HEK293 (cell line): ENCODE measurements around the gene BATF2.
A peak's percentile ranks its signal among the peaks of the same experiment; 100 is the strongest.

Source experiments
- AEBP2 ChIP-seq: fragments of 450-650 bp; formaldehyde crosslinking; IDR thresholded peaks from 2 replicates; pipeline ENCODE4 v1.5.1; 2016; ENCODE audit warnings: missing biosample characterization, missing genetic modification characterization, borderline replicate concordance
- BCL6B ChIP-seq: fragments of 450-650 bp; formaldehyde crosslinking; IDR thresholded peaks from 2 replicates; pipeline ENCODE4 v1.5.1; 2017; ENCODE audit warnings: missing biosample characterization, missing genetic modification characterization
- SCRT2 ChIP-seq: fragments of 450-650 bp; formaldehyde crosslinking; IDR thresholded peaks from 2 replicates; pipeline ENCODE4 v1.5.1; 2016; ENCODE audit warnings: missing biosample characterization, missing genetic modification characterization
- TRIM28 ChIP-seq: IDR thresholded peaks from 2 replicates; pipeline ENCODE4 v1.6.1; 2011; ENCODE audit warnings: low read length, control low read depth, borderline replicate concordance
- ZFP3 ChIP-seq: fragments of 450-650 bp; formaldehyde crosslinking; IDR thresholded peaks from 2 replicates; pipeline ENCODE4 v1.5.1; 2016; ENCODE audit warnings: low read depth, missing biosample characterization, missing genetic modification characterization
- ZFP37 ChIP-seq: fragments of 450-650 bp; formaldehyde crosslinking; IDR thresholded peaks from 2 replicates; pipeline ENCODE4 v1.5.1; 2016; ENCODE audit warnings: missing biosample characterization, missing genetic modification characterization
- ZNF138 ChIP-seq: fragments of 450-650 bp; formaldehyde crosslinking; IDR thresholded peaks from 2 replicates; pipeline ENCODE4 v1.5.1; 2016; ENCODE audit warnings: missing biosample characterization, missing genetic modification characterization, borderline replicate concordance
- ZNF146 ChIP-seq: fragments of 450-650 bp; formaldehyde crosslinking; IDR thresholded peaks from 2 replicates; pipeline ENCODE4 v1.5.1; 2016; ENCODE audit warnings: missing biosample characterization, missing genetic modification characterization
- ZNF157 ChIP-seq: fragments of 450-650 bp; formaldehyde crosslinking; IDR thresholded peaks from 2 replicates; pipeline ENCODE4 v1.5.1; 2016; ENCODE audit warnings: missing biosample characterization, missing genetic modification characterization
- ZNF16 ChIP-seq: fragments of 450-650 bp; formaldehyde crosslinking; IDR thresholded peaks from 2 replicates; pipeline ENCODE4 v1.5.1; 2016; ENCODE audit warnings: low read depth, missing biosample characterization, missing genetic modification characterization
- ZNF239 ChIP-seq: fragments of 450-650 bp; formaldehyde crosslinking; IDR thresholded peaks from 2 replicates; pipeline ENCODE4 v1.5.1; 2016; ENCODE audit warnings: missing biosample characterization, missing genetic modification characterization
- ZNF266 ChIP-seq: fragments of 450-650 bp; formaldehyde crosslinking; IDR thresholded peaks from 2 replicates; pipeline ENCODE4 v1.5.1; 2016; ENCODE audit warnings: missing biosample characterization, missing genetic modification characterization, low read depth
- ZNF302 ChIP-seq: fragments of 450-650 bp; formaldehyde crosslinking; IDR thresholded peaks from 2 replicates; pipeline ENCODE4 v1.5.1; 2016; ENCODE audit warnings: missing biosample characterization, missing genetic modification characterization, low read depth
- ZNF341 ChIP-seq: fragments of 450-650 bp; formaldehyde crosslinking; IDR thresholded peaks from 2 replicates; pipeline ENCODE4; 2016; ENCODE audit warnings: low read depth, missing biosample characterization, missing genetic modification characterization
- ZNF366 ChIP-seq: fragments of 450-650 bp; formaldehyde crosslinking; conservative IDR thresholded peaks from 2 replicates; pipeline ENCODE4 v1.5.1; 2016; ENCODE audit warnings: missing biosample characterization, missing genetic modification characterization
- ZNF513 ChIP-seq: fragments of 450-650 bp; IDR thresholded peaks from 2 replicates; pipeline ENCODE4 v1.5.1; 2018; ENCODE audit warnings: missing biosample characterization, missing genetic modification characterization
- ZNF530 ChIP-seq: fragments of 450-650 bp; formaldehyde crosslinking; IDR thresholded peaks from 2 replicates; pipeline ENCODE4 v1.5.1; 2016; ENCODE audit warnings: low read depth, missing biosample characterization, missing genetic modification characterization
- ZNF558 ChIP-seq: fragments of 450-650 bp; formaldehyde crosslinking; IDR thresholded peaks from 2 replicates; pipeline ENCODE4 v1.5.1; 2016; ENCODE audit warnings: missing biosample characterization, missing genetic modification characterization
- ZNF580 ChIP-seq: fragments of 450-650 bp; formaldehyde crosslinking; IDR thresholded peaks from 2 replicates; pipeline ENCODE4 v1.5.1; 2016; ENCODE audit warnings: missing biosample characterization, missing genetic modification characterization
- ZNF610 ChIP-seq: fragments of 450-650 bp; formaldehyde crosslinking; IDR thresholded peaks from 2 replicates; pipeline ENCODE4 v1.5.1; 2016; ENCODE audit warnings: missing biosample characterization, missing genetic modification characterization, borderline replicate concordance
- ZNF660 ChIP-seq: fragments of 450-650 bp; IDR thresholded peaks from 2 replicates; pipeline ENCODE4 v1.5.1; 2018; ENCODE audit warnings: missing biosample characterization, mild to moderate bottlenecking, missing genetic modification characterization
- TF ChIP-seq, protein P1 (sequence below): fragments of 450-650 bp; formaldehyde crosslinking; IDR thresholded peaks from 2 replicates; pipeline ENCODE4 v1.5.1; 2016; ENCODE audit warnings: missing biosample characterization, missing genetic modification characterization
- TF ChIP-seq, protein P2 (sequence below): fragments of 450-650 bp; formaldehyde crosslinking; conservative IDR thresholded peaks from 2 replicates; pipeline ENCODE4 v1.5.1; 2016; ENCODE audit warnings: low read depth, missing biosample characterization, missing genetic modification characterization
- TF ChIP-seq, protein P3 (sequence below): fragments of 450-650 bp; formaldehyde crosslinking; IDR thresholded peaks from 2 replicates; pipeline ENCODE4 v1.5.1; 2016; ENCODE audit warnings: missing biosample characterization, missing genetic modification characterization

Gene BATF2

DNA sequence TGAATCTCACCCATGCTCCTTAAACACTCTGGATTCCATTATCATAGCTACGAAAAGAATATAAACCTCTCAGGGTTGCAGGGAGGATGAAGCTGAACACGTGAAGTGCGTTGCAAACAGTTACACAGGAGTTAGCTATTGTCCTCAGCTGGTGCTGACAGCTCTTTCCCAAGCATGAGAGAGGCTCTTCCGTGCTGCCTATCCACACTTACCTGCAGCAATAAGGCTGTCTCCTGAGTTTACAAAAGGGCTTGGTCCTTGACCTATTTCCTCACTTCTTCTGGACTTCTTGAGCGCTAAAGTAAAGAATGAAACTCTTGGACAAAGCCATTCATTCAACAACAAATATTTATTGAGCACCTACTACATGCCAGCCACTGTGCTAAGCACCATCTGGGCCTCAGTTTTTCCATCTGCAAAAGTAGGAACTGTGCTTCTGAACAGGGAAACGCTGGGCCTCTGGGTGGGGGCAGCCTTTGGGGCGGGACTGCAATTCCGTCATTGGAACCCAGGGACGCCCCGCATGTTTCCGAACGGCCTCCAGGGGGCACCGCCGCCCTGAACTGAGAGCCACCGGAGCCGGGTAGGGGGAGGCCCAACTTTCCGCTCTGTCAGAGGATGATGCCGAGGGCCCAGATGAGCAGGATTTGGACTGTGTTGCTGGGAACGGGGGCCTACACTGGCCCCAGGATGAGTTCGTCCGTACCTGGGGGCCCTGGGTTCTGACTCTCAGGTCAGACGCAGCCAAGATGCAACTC, 16.5 kb upstream of the BATF2 start (continued):
- TF ChIP-seq ZNF513 (tag by site-specific recombination) (no peak), ZNF157 (tag by site-specific recombination) (no peak), ZNF239 (tag by site-specific recombination) (no peak), TRIM28 (no peak), ZNF366 (tag by site-specific recombination) (no peak), ZNF530 (tag by site-specific recombination) (no peak), ZNF146 (no peak), SCRT2 (tag by site-specific recombination) (no peak; the same call in 1 of the 2 replicates), BCL6B (tag by site-specific recombination) (no peak), ZNF138 (tag by site-specific recombination) (no peak), ZFP37 (tag by site-specific recombination) (no peak), ZNF610 (tag by site-specific recombination) (no peak; the same call in 1 of the 2 replicates), ZNF266 (tag by site-specific recombination) (no peak), AEBP2 (tag by site-specific recombination) (no peak), ZNF341 (tag by site-specific recombination) (no peak), ZNF580 (tag by site-specific recombination) (no peak), ZNF16 (no peak), ZNF558 (no peak), ZFP3 (tag by site-specific recombination) (no peak), ZNF302 (tag by site-specific recombination) (no peak), ZNF660 (tag by site-specific recombination) (peak; percentile 66; the same call in 1 of the 2 replicates)
- TF ChIP-seq, protein P1, sequence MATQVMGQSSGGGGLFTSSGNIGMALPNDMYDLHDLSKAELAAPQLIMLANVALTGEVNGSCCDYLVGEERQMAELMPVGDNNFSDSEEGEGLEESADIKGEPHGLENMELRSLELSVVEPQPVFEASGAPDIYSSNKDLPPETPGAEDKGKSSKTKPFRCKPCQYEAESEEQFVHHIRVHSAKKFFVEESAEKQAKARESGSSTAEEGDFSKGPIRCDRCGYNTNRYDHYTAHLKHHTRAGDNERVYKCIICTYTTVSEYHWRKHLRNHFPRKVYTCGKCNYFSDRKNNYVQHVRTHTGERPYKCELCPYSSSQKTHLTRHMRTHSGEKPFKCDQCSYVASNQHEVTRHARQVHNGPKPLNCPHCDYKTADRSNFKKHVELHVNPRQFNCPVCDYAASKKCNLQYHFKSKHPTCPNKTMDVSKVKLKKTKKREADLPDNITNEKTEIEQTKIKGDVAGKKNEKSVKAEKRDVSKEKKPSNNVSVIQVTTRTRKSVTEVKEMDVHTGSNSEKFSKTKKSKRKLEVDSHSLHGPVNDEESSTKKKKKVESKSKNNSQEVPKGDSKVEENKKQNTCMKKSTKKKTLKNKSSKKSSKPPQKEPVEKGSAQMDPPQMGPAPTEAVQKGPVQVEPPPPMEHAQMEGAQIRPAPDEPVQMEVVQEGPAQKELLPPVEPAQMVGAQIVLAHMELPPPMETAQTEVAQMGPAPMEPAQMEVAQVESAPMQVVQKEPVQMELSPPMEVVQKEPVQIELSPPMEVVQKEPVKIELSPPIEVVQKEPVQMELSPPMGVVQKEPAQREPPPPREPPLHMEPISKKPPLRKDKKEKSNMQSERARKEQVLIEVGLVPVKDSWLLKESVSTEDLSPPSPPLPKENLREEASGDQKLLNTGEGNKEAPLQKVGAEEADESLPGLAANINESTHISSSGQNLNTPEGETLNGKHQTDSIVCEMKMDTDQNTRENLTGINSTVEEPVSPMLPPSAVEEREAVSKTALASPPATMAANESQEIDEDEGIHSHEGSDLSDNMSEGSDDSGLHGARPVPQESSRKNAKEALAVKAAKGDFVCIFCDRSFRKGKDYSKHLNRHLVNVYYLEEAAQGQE (tag by site-specific recombination), result 0 out of 2 replicates have a peak, but pooled peaks have one; percentile 31
- TF ChIP-seq, protein P2, sequence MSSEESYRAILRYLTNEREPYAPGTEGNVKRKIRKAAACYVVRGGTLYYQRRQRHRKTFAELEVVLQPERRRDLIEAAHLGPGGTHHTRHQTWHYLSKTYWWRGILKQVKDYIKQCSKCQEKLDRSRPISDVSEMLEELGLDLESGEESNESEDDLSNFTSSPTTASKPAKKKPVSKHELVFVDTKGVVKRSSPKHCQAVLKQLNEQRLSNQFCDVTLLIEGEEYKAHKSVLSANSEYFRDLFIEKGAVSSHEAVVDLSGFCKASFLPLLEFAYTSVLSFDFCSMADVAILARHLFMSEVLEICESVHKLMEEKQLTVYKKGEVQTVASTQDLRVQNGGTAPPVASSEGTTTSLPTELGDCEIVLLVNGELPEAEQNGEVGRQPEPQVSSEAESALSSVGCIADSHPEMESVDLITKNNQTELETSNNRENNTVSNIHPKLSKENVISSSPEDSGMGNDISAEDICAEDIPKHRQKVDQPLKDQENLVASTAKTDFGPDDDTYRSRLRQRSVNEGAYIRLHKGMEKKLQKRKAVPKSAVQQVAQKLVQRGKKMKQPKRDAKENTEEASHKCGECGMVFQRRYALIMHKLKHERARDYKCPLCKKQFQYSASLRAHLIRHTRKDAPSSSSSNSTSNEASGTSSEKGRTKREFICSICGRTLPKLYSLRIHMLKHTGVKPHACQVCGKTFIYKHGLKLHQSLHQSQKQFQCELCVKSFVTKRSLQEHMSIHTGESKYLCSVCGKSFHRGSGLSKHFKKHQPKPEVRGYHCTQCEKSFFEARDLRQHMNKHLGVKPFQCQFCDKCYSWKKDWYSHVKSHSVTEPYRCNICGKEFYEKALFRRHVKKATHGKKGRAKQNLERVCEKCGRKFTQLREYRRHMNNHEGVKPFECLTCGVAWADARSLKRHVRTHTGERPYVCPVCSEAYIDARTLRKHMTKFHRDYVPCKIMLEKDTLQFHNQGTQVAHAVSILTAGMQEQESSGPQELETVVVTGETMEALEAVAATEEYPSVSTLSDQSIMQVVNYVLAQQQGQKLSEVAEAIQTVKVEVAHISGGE (tag by site-specific recombination), result peak; percentile 36; the same call in 1 of the 2 replicates
- TF ChIP-seq, protein P3, sequence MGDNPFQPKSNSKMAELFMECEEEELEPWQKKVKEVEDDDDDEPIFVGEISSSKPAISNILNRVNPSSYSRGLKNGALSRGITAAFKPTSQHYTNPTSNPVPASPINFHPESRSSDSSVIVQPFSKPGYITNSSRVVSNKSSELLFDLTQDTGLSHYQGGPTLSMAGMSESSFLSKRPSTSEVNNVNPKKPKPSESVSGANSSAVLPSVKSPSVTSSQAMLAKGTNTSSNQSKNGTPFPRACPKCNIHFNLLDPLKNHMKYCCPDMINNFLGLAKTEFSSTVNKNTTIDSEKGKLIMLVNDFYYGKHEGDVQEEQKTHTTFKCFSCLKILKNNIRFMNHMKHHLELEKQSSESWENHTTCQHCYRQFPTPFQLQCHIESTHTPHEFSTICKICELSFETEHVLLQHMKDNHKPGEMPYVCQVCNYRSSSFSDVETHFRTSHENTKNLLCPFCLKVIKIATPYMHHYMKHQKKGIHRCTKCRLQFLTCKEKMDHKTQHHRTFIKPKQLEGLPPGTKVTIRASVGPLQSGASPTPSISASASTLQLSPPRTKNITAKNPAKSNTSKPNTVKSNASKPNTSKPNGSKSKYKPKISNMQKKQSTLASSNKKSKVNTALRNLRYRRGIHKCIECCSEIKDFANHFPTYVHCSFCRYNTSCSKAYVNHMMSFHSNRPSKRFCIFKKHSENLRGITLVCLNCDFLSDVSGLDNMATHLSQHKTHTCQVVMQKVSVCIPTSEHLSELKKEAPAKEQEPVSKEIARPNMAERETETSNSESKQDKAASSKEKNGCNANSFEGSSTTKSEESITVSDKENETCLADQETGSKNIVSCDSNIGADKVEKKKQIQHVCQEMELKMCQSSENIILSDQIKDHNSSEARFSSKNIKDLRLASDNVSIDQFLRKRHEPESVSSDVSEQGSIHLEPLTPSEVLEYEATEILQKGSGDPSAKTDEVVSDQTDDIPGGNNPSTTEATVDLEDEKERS (tag by site-specific recombination), result no peak
